HT1080 (cell line): ENCODE measurements around the gene ELF3. TPM values are rescaled to one million over a fixed set of nuclear protein-coding genes. Genes with fewer than 3 reads are reported as not detected.
"Not testable (repeated sequence)": the region's sequence is repeated elsewhere in the genome, so short reads cannot be mapped to it uniquely, and the experiment has no call there.

Source experiments
- DNase-seq: peaks from one replicate; pipeline ENCODE4 v3.0.0-alpha.2; 2015; ENCODE audit warnings: low read depth
- small RNA-seq: library from RNA; depleted of rRNA; stranded (forward); fragments of <200 nt; gene quantifications from one replicate; pipeline ENCODE3, GENCODE V24; 2014
- total RNA-seq: library from RNA; depleted of rRNA; stranded (reverse); fragments of >200 nt; shearing (Covaris generic); gene quantifications from 2 replicates; pipeline ENCODE4 v1.2.3, GENCODE V29; 2014; rRNA removed

Gene ELF3
- total RNA-seq, 1 experiment from 2014 or later = not detected

DNA sequence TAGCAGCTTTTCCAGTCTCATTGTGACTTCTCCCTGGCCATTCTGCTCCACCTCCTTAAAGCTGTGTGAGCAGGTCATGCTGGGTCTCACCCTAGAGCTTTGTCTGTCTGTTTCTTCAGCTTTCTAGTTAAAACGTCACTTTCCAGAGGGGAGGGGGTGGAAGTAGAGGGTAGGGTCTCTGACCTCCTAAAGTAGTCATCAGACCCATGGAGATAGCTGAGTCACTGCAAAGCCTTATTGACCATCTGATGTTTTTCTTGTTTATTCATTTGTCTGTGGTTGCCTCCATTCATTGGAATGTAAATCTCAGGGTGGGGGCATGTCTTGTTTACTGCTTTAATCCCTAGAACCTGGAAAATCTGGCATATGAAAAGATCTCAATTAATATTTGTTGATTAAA lies 52.7 kb downstream of the ELF3 start:
- no peak for DNase-seq

DNA sequence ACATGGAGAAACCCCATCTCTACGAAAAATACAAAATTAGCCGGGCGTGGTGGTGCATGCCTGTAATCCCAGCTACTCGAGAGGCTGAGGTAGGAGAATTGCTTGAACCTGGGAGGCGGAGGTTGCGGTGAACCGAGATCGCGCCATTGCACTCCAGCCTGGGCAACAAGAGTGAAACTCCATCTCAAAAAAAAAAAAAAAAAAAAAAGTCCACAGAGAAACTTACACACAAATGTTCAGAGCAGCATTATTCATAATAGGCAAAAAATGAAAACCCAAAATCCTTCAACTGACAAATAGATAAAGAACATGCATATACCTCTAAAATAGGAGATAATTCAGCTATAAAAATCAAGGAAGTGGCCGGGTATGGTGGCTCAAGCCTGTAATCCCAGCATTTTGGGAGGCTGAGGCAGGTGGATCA lies 54.5 kb downstream of the ELF3 start:
- DNase-seq = not testable (repeated sequence)

Small RNA genes lying within 50 kb of the gene (small RNA-seq; reads per million reads assigned to genes)
- not detected for gene AL691482.1
- not detected for gene AL691482.2
- not detected for gene MIR6740
- not detected for gene RF00156

Other genes starting within 250 kb of the ELF3 start
- 30.1 and 38.9 TPM in 2 replicates for gene IPO9, start 181.4 kb upstream of the ELF3 start, total RNA-seq
- 7.0 and 10.9 TPM in 2 replicates for gene SHISA4, start 121.7 kb upstream of the ELF3 start, total RNA-seq
- not detected in 2 replicates for gene LMOD1, start 64.0 kb upstream of the ELF3 start, total RNA-seq
- gene TIMM17A, start 55.1 kb upstream of the ELF3 start, total RNA-seq = 99.3 and 101 TPM in 2 replicates
- 56.7 and 70.8 TPM in 2 replicates for gene RNPEP, start 27.9 kb upstream of the ELF3 start, total RNA-seq
- not detected in 2 replicates for gene GPR37L1, start 112.3 kb downstream of the ELF3 start, total RNA-seq
- 10.9 and 12.9 TPM in 2 replicates for gene ARL8A, start 134.2 kb downstream of the ELF3 start, total RNA-seq
- gene PTPN7, start 150.0 kb downstream of the ELF3 start, total RNA-seq = not detected in 2 replicates
- 0.10 TPM in 1 of 2 replicates, not detected in the other for gene LGR6, start 183.2 kb downstream of the ELF3 start, total RNA-seq